Measurements from ENCODE around the gene RDH5.

- TF ChIP-seq CTCF (IDR thresholded peaks at IDR 0.05 in 8 of 11, conservative IDR thresholded peaks at IDR 0.05 in 3 of 11): no peak
- TF ChIP-seq POLR2A (IDR thresholded peaks at IDR 0.05): no peak
Observed at GRCh38 chr12:55767156-55767555, 47.0 kb downstream of the RDH5 start.
